ENCODE data around the gene OSTN. TPM values are rescaled to one million over a fixed set of nuclear protein-coding genes. Genes with fewer than 3 reads are reported as not detected.
A peak's percentile ranks its signal among the peaks of the same experiment; 100 is the strongest.

Gene OSTN
- total RNA-seq, 2 experiments from 2014 or later: not detected

DNA sequence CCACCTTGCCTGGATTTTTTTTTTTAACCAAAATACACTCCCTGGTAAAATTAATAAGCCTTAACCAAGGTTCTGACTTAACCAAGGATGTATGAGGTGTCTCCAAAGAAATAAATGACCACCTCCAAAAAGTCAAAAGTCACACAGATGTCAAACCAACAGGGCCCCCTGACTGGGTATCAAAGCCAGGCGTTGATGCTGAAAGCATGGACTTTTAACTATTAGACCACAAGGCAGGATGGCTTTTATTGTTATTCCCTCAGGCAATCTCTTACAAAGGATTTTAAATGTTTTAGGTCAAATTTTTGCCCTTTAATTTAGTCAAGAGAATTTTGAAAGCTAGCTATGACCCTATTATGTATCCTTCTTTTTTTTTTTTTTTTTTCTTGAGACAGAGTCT, 60.4 kb downstream of the OSTN start:
- H3K9me2 ChIP-seq (ENCODE audit: insufficient read depth, low read length): no peaks in the 10 kb centered on the region
- ChIA-PET CTCF (ENCODE audit: unreplicated experiment) (no interaction called here), POLR2A (interaction anchor here (0.7 to 1.4 kb wide), 2 partner anchors 10 to 85 kb away, joined by 4 read pairs; no protein-coding TSS in a partner anchor)
- TF ChIP-seq EZH2phosphoT487 (IDR thresholded peaks at IDR 0.05; ENCODE audit: borderline replicate concordance, low read depth, low read length) (no peak), CTCF (conservative IDR thresholded peaks at IDR 0.05; ENCODE audit: low read length) (no peak)
- H3K79me2 ChIP-seq (ENCODE audit: insufficient read depth, low read depth, low read length): no peaks in the 10 kb centered on the region
- no peaks in the 10 kb centered on the region for H3K9me3 ChIP-seq (ENCODE audit: low read length)
- no peak overlapping the region; the same call in 1 of the 2 replicates for H2AFZ ChIP-seq (ENCODE audit: low read length)
- intact Hi-C loops (cut with micrococcal nuclease; ENCODE audit: unreplicated experiment): no loop called here
- BruUV-seq (replicated peaks): no TSS peak
- H3K4me1 ChIP-seq (ENCODE audit: insufficient read depth, low read length, poor library complexity, severe bottlenecking): peaks cover 82% of the 10 kb centered on the region
- no peak for DNase-seq (ENCODE audit: low spot score)
- H3K4me3 ChIP-seq (ENCODE audit: low read depth, low read length, poor library complexity, severe bottlenecking): no peak overlapping the region
- no peaks in the 10 kb centered on the region for H4K20me1 ChIP-seq (ENCODE audit: insufficient read depth, low read length)
- H3K36me3 ChIP-seq (ENCODE audit: insufficient read depth, low read length): no peaks in the 10 kb centered on the region
- no peak overlapping the region for H3K4me2 ChIP-seq (ENCODE audit: low read length)
- H3K27ac ChIP-seq (ENCODE audit: low read depth, low read length, poor library complexity, severe bottlenecking): no peak overlapping the region

GRCh38 chr3:191260431-191261303, 61.6 kb downstream of the OSTN start:
- peak overlapping the region; percentile 72 for H2AFZ ChIP-seq (ENCODE audit: low read length)
- H3K79me2 ChIP-seq (ENCODE audit: insufficient read depth, low read depth, low read length): no peaks in the 10 kb centered on the region
- no peak overlapping the region for H3K4me2 ChIP-seq (ENCODE audit: low read length)
- H3K9me2 ChIP-seq (ENCODE audit: insufficient read depth, low read length): no peaks in the 10 kb centered on the region
- H3K27ac ChIP-seq (ENCODE audit: low read depth, low read length, poor library complexity, severe bottlenecking): peak overlapping the region; percentile 25
- intact Hi-C loops (cut with micrococcal nuclease; ENCODE audit: unreplicated experiment): no loop called here
- BruUV-seq (replicated peaks): no TSS peak
- DNase-seq (ENCODE audit: low spot score): no peak
- TF ChIP-seq EZH2phosphoT487 (IDR thresholded peaks at IDR 0.05; ENCODE audit: borderline replicate concordance, low read depth, low read length) (no peak), CTCF (conservative IDR thresholded peaks at IDR 0.05; ENCODE audit: low read length) (no peak)
- no peaks in the 10 kb centered on the region for H3K9me3 ChIP-seq (ENCODE audit: low read length)
- ChIA-PET CTCF (ENCODE audit: unreplicated experiment) (no interaction called here), POLR2A (interaction anchor here (0.7 to 4.1 kb wide), 3 partner anchors 9 to 86 kb away, joined by 4 to 31 read pairs (median 7); no protein-coding TSS in a partner anchor)
- H3K4me3 ChIP-seq (ENCODE audit: low read depth, low read length, poor library complexity, severe bottlenecking): no peak overlapping the region
- H3K4me1 ChIP-seq (ENCODE audit: insufficient read depth, low read length, poor library complexity, severe bottlenecking): peaks cover 70% of the 10 kb centered on the region
- H4K20me1 ChIP-seq (ENCODE audit: insufficient read depth, low read length): no peaks in the 10 kb centered on the region
- H3K36me3 ChIP-seq (ENCODE audit: insufficient read depth, low read length): no peaks in the 10 kb centered on the region

DNA sequence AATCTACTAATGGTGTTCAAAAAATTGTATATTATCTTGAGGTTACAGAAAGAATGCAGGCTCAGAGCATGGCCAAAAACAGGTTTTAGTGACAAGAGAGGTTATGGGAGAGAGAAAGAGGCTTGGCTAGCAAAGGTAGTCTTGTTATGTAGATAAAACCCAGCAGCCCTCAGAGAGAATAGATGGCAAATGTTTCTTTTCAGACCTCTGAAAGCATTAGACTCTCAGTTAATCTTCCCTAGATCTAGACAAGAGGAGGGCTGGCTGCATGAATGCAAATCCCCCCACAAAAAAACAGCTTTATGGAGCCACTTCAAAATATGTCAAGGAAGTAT, 62.2 kb downstream of the OSTN start:
- Histone ChIP-seq H3K9me3 (ENCODE audit: low read length) (no peaks in the 10 kb centered on the region), H3K4me3 (ENCODE audit: low read depth, low read length, poor library complexity, severe bottlenecking) (no peak overlapping the region), H2AFZ (ENCODE audit: low read length) (peak overlapping the region; percentile 72), H3K9me2 (ENCODE audit: insufficient read depth, low read length) (no peaks in the 10 kb centered on the region), H4K20me1 (ENCODE audit: insufficient read depth, low read length) (no peaks in the 10 kb centered on the region), H3K27ac (ENCODE audit: low read depth, low read length, poor library complexity, severe bottlenecking) (peak overlapping the region; percentile 25), H3K4me2 (ENCODE audit: low read length) (no peak overlapping the region), H3K79me2 (ENCODE audit: insufficient read depth, low read depth, low read length) (no peaks in the 10 kb centered on the region), H3K4me1 (ENCODE audit: insufficient read depth, low read length, poor library complexity, severe bottlenecking) (peaks cover 64% of the 10 kb centered on the region), H3K36me3 (ENCODE audit: insufficient read depth, low read length) (no peaks in the 10 kb centered on the region)
- ChIA-PET POLR2A (interaction anchor here (1.6 to 4.1 kb wide), 4 partner anchors 9 to 38 kb away, joined by 3 to 31 read pairs (median 7); no protein-coding TSS in a partner anchor), CTCF (ENCODE audit: unreplicated experiment) (no interaction called here)
- no peak for DNase-seq (ENCODE audit: low spot score)
- TF ChIP-seq CTCF (conservative IDR thresholded peaks at IDR 0.05; ENCODE audit: low read length) (no peak), EZH2phosphoT487 (IDR thresholded peaks at IDR 0.05; ENCODE audit: borderline replicate concordance, low read depth, low read length) (no peak)
- BruUV-seq (replicated peaks): no TSS peak
- intact Hi-C loops (cut with micrococcal nuclease; ENCODE audit: unreplicated experiment): no loop called here
